Endodermal cell (in vitro differentiated cells): Measurements from ENCODE around the gene KCNC1. TPM values are rescaled to one million over a fixed set of nuclear protein-coding genes. Genes with fewer than 3 reads are reported as not detected.

ENCODE experiments used
- DNase-seq: peaks from one replicate; pipeline ENCODE4 v3.0.0-alpha.2; 2017
- H3K27ac ChIP-seq: 2 replicates; pipeline ENCODE4 v1.5.1; 2013; ENCODE audit warnings: mild to moderate bottlenecking, low read depth, low read length, moderate library complexity
- H3K27me3 ChIP-seq: 2 replicates; pipeline ENCODE4 v1.6.1; 2013; ENCODE audit warnings: mild to moderate bottlenecking, low read length, moderate library complexity; ENCODE audit not compliant: insufficient read depth, control insufficient read depth, poor library complexity, severe bottlenecking
- H3K36me3 ChIP-seq: 2 replicates; pipeline ENCODE4 v1.7.0; 2013; ENCODE audit warnings: mild to moderate bottlenecking, low read length, moderate library complexity; ENCODE audit not compliant: control insufficient read depth, insufficient read depth
- H3K4me1 ChIP-seq: one replicate; pipeline ENCODE4 v1.7.0; 2013; ENCODE audit warnings: low read length; ENCODE audit not compliant: control insufficient read depth, insufficient read depth
- H3K4me3 ChIP-seq: 2 replicates; pipeline ENCODE4 v1.5.1; 2013; ENCODE audit warnings: mild to moderate bottlenecking, low read length, moderate library complexity
- H3K9ac ChIP-seq: 2 replicates; pipeline ENCODE4 v1.6.1; 2013; ENCODE audit warnings: mild to moderate bottlenecking, low read length, moderate library complexity; ENCODE audit not compliant: poor library complexity, severe bottlenecking; ENCODE audit errors: extremely low read depth
- H3K9me3 ChIP-seq: 2 replicates; pipeline ENCODE4 v1.6.1; 2013; ENCODE audit warnings: mild to moderate bottlenecking, low read length, moderate library complexity; ENCODE audit not compliant: control insufficient read depth
- H3K27ac Mint-ChIP-seq: 2 replicates; pipeline ENCODE4 v1.8.0; 2020; ENCODE audit warnings: mixed read lengths
- H3K27me3 Mint-ChIP-seq: 2 replicates; pipeline ENCODE4 v1.8.0; 2021; ENCODE audit warnings: mild to moderate bottlenecking, mixed read lengths; ENCODE audit not compliant: insufficient read depth
- H3K36me3 Mint-ChIP-seq: 2 replicates; pipeline ENCODE4 v1.8.0; 2020; ENCODE audit warnings: low read depth, mixed read lengths
- H3K4me1 Mint-ChIP-seq: 2 replicates; pipeline ENCODE4 v1.8.0; 2020; ENCODE audit warnings: mixed read lengths
- H3K4me3 Mint-ChIP-seq: 2 replicates; pipeline ENCODE4 v1.8.0; 2020; ENCODE audit warnings: mild to moderate bottlenecking, moderate library complexity, mixed read lengths
- H3K9me3 Mint-ChIP-seq: 2 replicates; pipeline ENCODE4 v1.8.0; 2020; ENCODE audit warnings: mild to moderate bottlenecking, mixed read lengths
- WGBS, 2 experiments: methylation state at CpG; one replicate each; pipeline versions ENCODE4 v1.1.5 to v1.1.7; 2013; ENCODE audit warnings: missing lambda C conversion rate in 2 of 2, mixed read lengths in 1 of 2; ENCODE audit not compliant: insufficient coverage in 1 of 2, insufficient read length in 1 of 2; 5-methylcytosine and 5-hydroxymethylcytosine counted together
- total RNA-seq, 2 donors: library from RNA; stranded (reverse); fragmentation: NEBNext Ultra II Directional in 1 of 2; extraction: Animal tissue kit (Norgen Biotek cat#: 25700) in 1 of 2; gene quantifications; 2 replicates in 1 of 2; 3 replicates in 1 of 2; pipeline ENCODE4 v1.2.1, GENCODE V29; 2021
- TF ChIP-seq, protein P1 (sequence below): fragments of 200-600 bp; sonication (generic); conservative IDR thresholded peaks from 2 replicates; pipeline ENCODE4 v1.5.0; 2021; ENCODE audit warnings: antibody characterized with exemption, mild to moderate bottlenecking

Gene KCNC1
- total RNA-seq, 2 donors from 2014 or later, result not detected

DNA sequence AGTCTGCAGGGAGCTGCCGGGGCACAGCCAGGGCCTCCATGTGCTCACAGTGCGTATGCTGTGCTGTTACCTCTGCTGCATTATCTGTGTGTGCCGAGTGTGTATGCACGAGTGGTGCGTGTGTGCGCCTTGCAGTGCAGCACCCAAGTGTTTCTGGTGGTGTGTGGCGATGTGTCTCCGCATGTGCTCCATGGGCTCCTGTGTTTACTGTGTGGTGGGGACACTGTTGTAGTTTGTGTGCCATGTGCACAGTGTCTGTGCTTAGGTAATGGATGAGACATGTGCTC lies 31.4 kb downstream of the KCNC1 start:
- no peaks in the 10 kb centered on the region for H3K4me1 ChIP-seq
- peak overlapping the region; percentile 73 for H3K27ac ChIP-seq
- H3K27ac Mint-ChIP-seq, result no peak overlapping the region
- H3K9me3 Mint-ChIP-seq, result no peaks in the 10 kb centered on the region
- DNase-seq, result no peak
- no peak overlapping the region for H3K4me3 Mint-ChIP-seq
- no peak overlapping the region for H3K9ac ChIP-seq
- H3K27me3 ChIP-seq, result no peaks in the 10 kb centered on the region
- H3K36me3 Mint-ChIP-seq, result no peaks in the 10 kb centered on the region
- WGBS, 2 experiments, result 76 to 94% methylated on average over 4 to 8 of the region's 8 CpGs
- no peaks in the 10 kb centered on the region for H3K27me3 Mint-ChIP-seq
- TF ChIP-seq, protein P1, sequence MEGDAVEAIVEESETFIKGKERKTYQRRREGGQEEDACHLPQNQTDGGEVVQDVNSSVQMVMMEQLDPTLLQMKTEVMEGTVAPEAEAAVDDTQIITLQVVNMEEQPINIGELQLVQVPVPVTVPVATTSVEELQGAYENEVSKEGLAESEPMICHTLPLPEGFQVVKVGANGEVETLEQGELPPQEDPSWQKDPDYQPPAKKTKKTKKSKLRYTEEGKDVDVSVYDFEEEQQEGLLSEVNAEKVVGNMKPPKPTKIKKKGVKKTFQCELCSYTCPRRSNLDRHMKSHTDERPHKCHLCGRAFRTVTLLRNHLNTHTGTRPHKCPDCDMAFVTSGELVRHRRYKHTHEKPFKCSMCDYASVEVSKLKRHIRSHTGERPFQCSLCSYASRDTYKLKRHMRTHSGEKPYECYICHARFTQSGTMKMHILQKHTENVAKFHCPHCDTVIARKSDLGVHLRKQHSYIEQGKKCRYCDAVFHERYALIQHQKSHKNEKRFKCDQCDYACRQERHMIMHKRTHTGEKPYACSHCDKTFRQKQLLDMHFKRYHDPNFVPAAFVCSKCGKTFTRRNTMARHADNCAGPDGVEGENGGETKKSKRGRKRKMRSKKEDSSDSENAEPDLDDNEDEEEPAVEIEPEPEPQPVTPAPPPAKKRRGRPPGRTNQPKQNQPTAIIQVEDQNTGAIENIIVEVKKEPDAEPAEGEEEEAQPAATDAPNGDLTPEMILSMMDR, result no peak
- no peaks in the 10 kb centered on the region for H3K9me3 ChIP-seq
- H3K4me3 ChIP-seq, result no peak overlapping the region
- no peaks in the 10 kb centered on the region for H3K4me1 Mint-ChIP-seq
- no peaks in the 10 kb centered on the region for H3K36me3 ChIP-seq

DNA sequence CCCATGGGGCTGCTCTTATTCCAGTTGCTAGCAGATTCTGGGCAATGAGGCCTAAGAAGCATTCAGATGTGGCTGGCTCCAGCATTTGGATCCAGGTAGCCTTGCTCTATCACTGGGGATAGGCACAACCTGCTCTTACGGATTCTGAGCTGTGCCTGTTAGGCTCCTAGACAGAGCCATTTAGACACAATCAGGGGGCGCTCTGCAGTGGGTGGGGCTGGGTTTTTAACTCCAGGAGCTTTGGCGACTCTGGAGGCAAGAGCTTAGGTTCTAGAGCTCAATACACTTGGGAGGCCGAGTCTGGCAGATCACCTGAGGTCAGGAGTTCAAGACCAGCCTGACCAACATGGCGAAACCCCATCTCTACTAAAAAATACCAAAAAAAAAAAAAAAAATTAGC lies 32.0 kb downstream of the KCNC1 start:
- no peaks in the 10 kb centered on the region for H3K27me3 ChIP-seq
- no peaks in the 10 kb centered on the region for H3K36me3 ChIP-seq
- no peak overlapping the region for H3K9ac ChIP-seq
- H3K4me1 ChIP-seq, result no peaks in the 10 kb centered on the region
- no peak overlapping the region for H3K4me3 ChIP-seq
- 64 to 77% methylated on average over 3 to 5 of the region's 5 CpGs for WGBS, 2 experiments
- TF ChIP-seq, protein P1, result peak; percentile 70
- peak; percentile 75 for DNase-seq
- no peaks in the 10 kb centered on the region for H3K9me3 ChIP-seq
- Mint-ChIP-seq H3K4me1 (no peaks in the 10 kb centered on the region), H3K27me3 (no peaks in the 10 kb centered on the region), H3K9me3 (no peaks in the 10 kb centered on the region), H3K27ac (no peak overlapping the region), H3K36me3 (no peaks in the 10 kb centered on the region), H3K4me3 (no peak overlapping the region)
- H3K27ac ChIP-seq, result no peak overlapping the region

DNA sequence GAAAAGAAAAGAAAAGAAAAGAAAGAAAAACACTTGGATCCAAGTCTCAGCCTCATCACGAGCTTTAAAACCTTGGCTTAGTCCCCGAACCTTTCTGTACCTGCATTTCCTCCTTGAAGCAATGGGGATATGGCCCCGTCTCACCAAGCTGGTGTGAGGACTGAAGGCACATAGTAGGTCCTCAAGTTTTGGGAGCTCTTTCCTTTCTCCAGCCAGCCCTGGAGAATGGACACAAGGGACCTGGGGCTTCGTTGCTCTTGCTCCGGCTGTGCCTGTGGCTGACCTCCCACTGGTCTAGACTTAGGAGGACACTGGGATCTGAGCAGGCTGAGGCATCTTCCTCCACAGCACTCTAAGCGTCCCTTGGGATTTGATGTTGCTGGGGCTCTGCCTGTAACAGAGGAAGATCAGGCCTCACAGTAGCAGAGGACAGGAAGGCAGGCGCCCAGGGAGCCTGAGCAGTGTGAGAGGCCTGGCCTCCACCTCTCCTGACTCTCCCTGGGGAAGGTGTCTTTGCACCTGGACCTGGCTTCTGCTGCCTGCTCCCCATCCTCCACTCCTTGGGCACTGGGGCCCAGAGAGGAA lies 32.8 kb downstream of the KCNC1 start:
- Mint-ChIP-seq H3K36me3 (no peaks in the 10 kb centered on the region), H3K27me3 (no peaks in the 10 kb centered on the region), H3K9me3 (no peaks in the 10 kb centered on the region), H3K27ac (no peak overlapping the region), H3K4me1 (no peaks in the 10 kb centered on the region), H3K4me3 (no peak overlapping the region)
- Histone ChIP-seq H3K9ac (no peak overlapping the region), H3K4me1 (no peaks in the 10 kb centered on the region), H3K36me3 (no peaks in the 10 kb centered on the region), H3K27ac (no peak overlapping the region), H3K27me3 (no peaks in the 10 kb centered on the region), H3K4me3 (no peak overlapping the region), H3K9me3 (no peaks in the 10 kb centered on the region)
- DNase-seq, result no peak
- 85 to 92% methylated on average over 4 to 7 of the region's 7 CpGs for WGBS, 2 experiments
- TF ChIP-seq, protein P1, result no peak
